CD14-positive monocyte (primary cell): ENCODE measurements around the gene HECW1. TPM values are rescaled to one million over a fixed set of nuclear protein-coding genes. Genes with fewer than 3 reads are reported as not detected.

Experiments used
- DNase-seq, 3 donors: peaks; one replicate each; pipeline ENCODE4 v3.0.0-alpha.2; 2011 to 2022
- H2AFZ ChIP-seq: 2 replicates; pipeline ENCODE4 v1.6.0; 2012; ENCODE audit warnings: mild to moderate bottlenecking, low read depth, low read length, inconsistent platforms; ENCODE audit not compliant: insufficient read depth, poor library complexity, severe bottlenecking
- H3K27ac ChIP-seq, 2 donors: 1 replicate in 1 of 2; 2 replicates in 1 of 2; pipeline ENCODE4 v1.5.1; 2012 to 2013; ENCODE audit warnings: low read length in 2 of 2, control low read depth in 1 of 2, inconsistent platforms in 1 of 2, low read depth in 1 of 2, mild to moderate bottlenecking in 1 of 2
- H3K27me3 ChIP-seq, 2 donors: one replicate each; pipeline versions ENCODE4 v1.6.0 to v1.6.1; 2011 to 2013; ENCODE audit warnings: low read length in 2 of 2; ENCODE audit not compliant: control insufficient read depth in 2 of 2, insufficient read depth in 2 of 2
- H3K36me3 ChIP-seq, 2 donors: replicated peaks in 1 of 2; 1 replicate in 1 of 2; 2 replicates in 1 of 2; pipeline versions ENCODE4 v1.5.1 to v1.6.1; 2012 to 2013; ENCODE audit warnings: low read length in 2 of 2, control low read depth in 1 of 2, inconsistent platforms in 1 of 2, mild to moderate bottlenecking in 1 of 2; ENCODE audit not compliant: insufficient read depth in 2 of 2, control insufficient read depth in 1 of 2
- H3K4me1 ChIP-seq, 2 donors: 1 replicate in 1 of 2; 2 replicates in 1 of 2; pipeline versions ENCODE4 v1.5.1 to v1.6.1; 2012 to 2013; ENCODE audit warnings: low read length in 2 of 2, control low read depth in 1 of 2, inconsistent platforms in 1 of 2, mild to moderate bottlenecking in 1 of 2, moderate library complexity in 1 of 2; ENCODE audit not compliant: insufficient read depth in 2 of 2, control insufficient read depth in 1 of 2
- H3K4me2 ChIP-seq: replicated peaks from 2 replicates; pipeline ENCODE3; 2012; ENCODE audit warnings: low read length, moderate library complexity, mild to moderate bottlenecking; ENCODE audit not compliant: poor library complexity, severe bottlenecking; ENCODE audit errors: extremely low read depth
- H3K4me3 ChIP-seq, 3 experiments: fragments of 200-600 bp in 1 of 3; sonication (generic) in 1 of 3; replicated peaks in 1 of 3; 1 replicate in 2 of 3; 2 replicates in 1 of 3; pipeline ENCODE4 v1.5.1; 2011 to 2013; ENCODE audit warnings: low read length in 3 of 3, mild to moderate bottlenecking in 3 of 3, control low read depth in 2 of 3, low read depth in 2 of 3, inconsistent platforms in 1 of 3, moderate library complexity in 1 of 3
- H3K79me2 ChIP-seq: 2 replicates; pipeline ENCODE4 v1.6.0; 2012; ENCODE audit warnings: mild to moderate bottlenecking, control low read depth, inconsistent platforms, low read length, moderate library complexity; ENCODE audit not compliant: insufficient read depth
- H3K9ac ChIP-seq: 2 replicates; pipeline ENCODE4 v1.6.0; 2017; ENCODE audit warnings: low read length, mild to moderate bottlenecking; ENCODE audit not compliant: insufficient read depth, poor library complexity, severe bottlenecking
- H3K9me3 ChIP-seq, 2 donors: replicated peaks in 1 of 2; 1 replicate in 1 of 2; 2 replicates in 1 of 2; pipeline versions ENCODE4 v1.5.1 to v1.6.1; 2012 to 2013; ENCODE audit warnings: low read length in 2 of 2, control low read depth in 1 of 2; ENCODE audit not compliant: control insufficient read depth in 1 of 2, insufficient read depth in 1 of 2
- H4K20me1 ChIP-seq: 2 replicates; pipeline ENCODE4 v1.6.0; 2012; ENCODE audit warnings: mild to moderate bottlenecking, low read length, control low read depth, moderate library complexity; ENCODE audit not compliant: insufficient read depth
- H3K27ac Mint-ChIP-seq, 7 donors: one replicate each; pipeline ENCODE4 v1.8.0; 2020; ENCODE audit warnings: mild to moderate bottlenecking in 7 of 7, mixed read lengths in 7 of 7, moderate library complexity in 6 of 7, inconsistent platforms in 2 of 7
- H3K27me3 Mint-ChIP-seq, 3 donors: one replicate each; pipeline ENCODE4 v1.8.0; 2021 to 2022; ENCODE audit warnings: low read depth in 3 of 3, mild to moderate bottlenecking in 3 of 3, mixed read lengths in 3 of 3, moderate library complexity in 3 of 3, inconsistent platforms in 1 of 3
- H3K36me3 Mint-ChIP-seq, 2 donors: one replicate each; pipeline ENCODE4 v1.8.0; 2020; ENCODE audit warnings: mixed read lengths in 2 of 2, inconsistent platforms in 1 of 2, mild to moderate bottlenecking in 1 of 2
- H3K4me1 Mint-ChIP-seq: one replicate; pipeline ENCODE4 v1.8.0; 2020; ENCODE audit warnings: mild to moderate bottlenecking, mixed read lengths
- H3K4me3 Mint-ChIP-seq, 2 donors: one replicate each; pipeline ENCODE4 v1.8.0; 2020; ENCODE audit warnings: mild to moderate bottlenecking in 2 of 2, mixed read lengths in 2 of 2, moderate library complexity in 1 of 2
- H3K9me3 Mint-ChIP-seq, 7 donors: one replicate each; pipeline ENCODE4 v1.8.0; 2020 to 2022; ENCODE audit warnings: mixed read lengths in 7 of 7, mild to moderate bottlenecking in 6 of 7, moderate library complexity in 6 of 7, inconsistent platforms in 2 of 7
- whole genome bisulfite sequencing: methylation state at CpG from one replicate; pipeline ENCODE4 v1.1.5; 2013; ENCODE audit warnings: missing lambda C conversion rate; ENCODE audit not compliant: insufficient coverage; 5-methylcytosine and 5-hydroxymethylcytosine counted together
- intact Hi-C, 2 donors: fragments of 100-400 bp; cut with micrococcal nuclease; formaldehyde crosslinking; loops; one replicate each; pipeline versions ENCODE4 v1.15.0 to v1.15.1; 2023
- polyA plus RNA-seq, 3 donors: library from polyadenylated mRNA; depleted of rRNA in 1 of 3; unstranded in 2 of 3; stranded (reverse) in 1 of 3; fragments of 300-500 nt in 2 of 3; fragments of >200 nt in 1 of 3; fragmentation: Illumina TruSeq in 2 of 3; gene quantifications; 1 replicate in 2 of 3; 2 replicates in 1 of 3; pipeline ENCODE4 v1.2.3, GENCODE V29; 2012 to 2021
- TF ChIP-seq, protein P1 (sequence below): fragments of 200-600 bp; IDR thresholded peaks from one replicate; pipeline ENCODE4 v1.8.0; 2022; ENCODE audit warnings: antibody characterized with exemption, mild to moderate bottlenecking

The HECW1 gene
- polyA plus RNA-seq, 3 donors = not detected

DNA sequence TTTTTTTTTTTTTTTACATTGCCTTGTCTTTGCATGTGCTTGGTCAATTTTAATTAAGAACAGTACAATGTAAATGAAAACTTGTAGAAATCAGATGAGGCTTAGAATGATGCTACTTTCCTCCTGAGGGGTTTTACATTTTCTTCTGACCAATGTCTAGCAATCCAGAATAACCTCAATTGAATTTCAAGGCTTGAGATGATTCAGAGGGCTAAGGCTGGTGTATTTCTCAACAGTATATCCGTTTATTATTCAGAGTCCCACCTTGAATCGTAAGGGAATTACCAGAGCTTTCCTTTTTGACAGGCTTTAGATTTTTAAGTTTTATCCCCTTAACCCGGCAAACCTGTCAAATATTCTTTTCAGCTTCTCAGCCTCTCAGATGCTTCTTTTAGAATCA, 239.2 kb downstream of the HECW1 start:
- Mint-ChIP-seq H3K4me3 (no peak overlapping the region), H3K27me3 (peaks cover 3 to 4% (median 4%) of the 10 kb centered on the region in 3 donors), H3K9me3 (peaks cover 9 to 25% (median 20%) of the 10 kb centered on the region in 7 donors), H3K4me1 (no peaks in the 10 kb centered on the region), H3K27ac (no peak overlapping the region), H3K36me3 (no peaks in the 10 kb centered on the region)
- intact Hi-C loops = no loop called here
- H3K27ac ChIP-seq = no peak overlapping the region
- no peak overlapping the region for H2AFZ ChIP-seq
- no peaks in the 10 kb centered on the region for H3K79me2 ChIP-seq
- H3K9me3 ChIP-seq = peaks cover 6 to 15% of the 10 kb centered on the region in 2 donors
- H3K36me3 ChIP-seq = no peaks in the 10 kb centered on the region
- DNase-seq = no peak
- 94% methylated on average over 3 of the region's 3 CpGs for WGBS
- TF ChIP-seq, protein P1, sequence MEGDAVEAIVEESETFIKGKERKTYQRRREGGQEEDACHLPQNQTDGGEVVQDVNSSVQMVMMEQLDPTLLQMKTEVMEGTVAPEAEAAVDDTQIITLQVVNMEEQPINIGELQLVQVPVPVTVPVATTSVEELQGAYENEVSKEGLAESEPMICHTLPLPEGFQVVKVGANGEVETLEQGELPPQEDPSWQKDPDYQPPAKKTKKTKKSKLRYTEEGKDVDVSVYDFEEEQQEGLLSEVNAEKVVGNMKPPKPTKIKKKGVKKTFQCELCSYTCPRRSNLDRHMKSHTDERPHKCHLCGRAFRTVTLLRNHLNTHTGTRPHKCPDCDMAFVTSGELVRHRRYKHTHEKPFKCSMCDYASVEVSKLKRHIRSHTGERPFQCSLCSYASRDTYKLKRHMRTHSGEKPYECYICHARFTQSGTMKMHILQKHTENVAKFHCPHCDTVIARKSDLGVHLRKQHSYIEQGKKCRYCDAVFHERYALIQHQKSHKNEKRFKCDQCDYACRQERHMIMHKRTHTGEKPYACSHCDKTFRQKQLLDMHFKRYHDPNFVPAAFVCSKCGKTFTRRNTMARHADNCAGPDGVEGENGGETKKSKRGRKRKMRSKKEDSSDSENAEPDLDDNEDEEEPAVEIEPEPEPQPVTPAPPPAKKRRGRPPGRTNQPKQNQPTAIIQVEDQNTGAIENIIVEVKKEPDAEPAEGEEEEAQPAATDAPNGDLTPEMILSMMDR = no peak
- H3K27me3 ChIP-seq = no peaks in the 10 kb centered on the region
- no peaks in the 10 kb centered on the region for H3K4me1 ChIP-seq
- H4K20me1 ChIP-seq = no peaks in the 10 kb centered on the region
- no peak overlapping the region for H3K4me3 ChIP-seq
- H3K4me2 ChIP-seq = no peak overlapping the region
- no peak overlapping the region for H3K9ac ChIP-seq

DNA sequence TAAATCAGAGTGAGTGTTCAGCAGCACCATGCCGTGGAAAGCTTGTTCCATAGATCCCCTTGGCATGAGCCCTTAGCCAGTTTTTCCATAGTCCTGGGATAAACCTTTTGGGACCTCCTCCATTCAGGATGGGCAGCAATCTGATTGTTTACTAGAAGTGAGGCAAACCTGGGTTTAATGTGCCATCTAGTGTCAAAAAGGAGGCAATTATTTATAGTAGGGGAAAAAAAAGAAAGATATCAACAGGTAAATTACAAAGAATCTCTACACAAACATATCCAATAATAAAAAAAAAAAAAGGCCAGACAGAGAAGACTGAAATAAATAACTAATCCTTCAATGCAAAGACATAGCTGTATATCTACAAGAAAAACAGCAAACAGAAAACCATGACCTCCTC, 241.5 kb downstream of the HECW1 start:
- Histone ChIP-seq H3K4me2 (no peak overlapping the region), H3K79me2 (no peaks in the 10 kb centered on the region), H4K20me1 (no peaks in the 10 kb centered on the region), H3K27me3 (no peaks in the 10 kb centered on the region), H2AFZ (no peak overlapping the region), H3K9ac (no peak overlapping the region), H3K9me3 (peaks cover 6 to 15% of the 10 kb centered on the region in 2 donors), H3K4me1 (no peaks in the 10 kb centered on the region), H3K4me3 (no peak overlapping the region), H3K27ac (no peak overlapping the region), H3K36me3 (no peaks in the 10 kb centered on the region)
- Mint-ChIP-seq H3K9me3 (peaks cover 9 to 25% (median 20%) of the 10 kb centered on the region in 7 donors), H3K4me1 (no peaks in the 10 kb centered on the region), H3K27ac (no peak overlapping the region), H3K36me3 (no peaks in the 10 kb centered on the region), H3K27me3 (peaks cover 3 to 6% (median 4%) of the 10 kb centered on the region in 3 donors), H3K4me3 (no peak overlapping the region)
- 100% methylated on average over 1 of the region's 1 CpG for whole genome bisulfite sequencing
- TF ChIP-seq, protein P1 = no peak
- intact Hi-C loops = no loop called here
- DNase-seq = no peak
